ENCODE results near the gene VANGL2.

VANGL2 gene

DNA sequence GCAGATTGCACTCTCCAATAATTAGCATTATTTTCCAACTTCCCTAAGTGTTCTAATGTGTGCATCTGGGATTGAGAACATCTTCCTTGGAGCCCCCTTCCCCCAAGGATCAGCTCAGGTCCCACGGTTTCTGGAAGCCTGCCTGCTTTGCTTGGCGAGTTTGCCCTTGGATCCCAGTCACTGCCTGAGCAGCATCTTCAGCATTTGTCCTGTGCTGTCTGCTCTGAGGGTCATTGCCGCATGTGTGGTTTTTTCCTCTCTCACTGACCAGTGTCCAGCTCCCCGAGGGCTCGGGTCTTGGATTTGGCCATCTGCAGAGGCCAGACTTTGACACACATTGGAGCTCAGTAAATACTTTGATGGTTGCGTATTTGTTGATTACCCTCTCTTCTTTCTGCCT is 18.1 kb downstream of the VANGL2 start:
- TF ChIP-seq, protein P1, sequence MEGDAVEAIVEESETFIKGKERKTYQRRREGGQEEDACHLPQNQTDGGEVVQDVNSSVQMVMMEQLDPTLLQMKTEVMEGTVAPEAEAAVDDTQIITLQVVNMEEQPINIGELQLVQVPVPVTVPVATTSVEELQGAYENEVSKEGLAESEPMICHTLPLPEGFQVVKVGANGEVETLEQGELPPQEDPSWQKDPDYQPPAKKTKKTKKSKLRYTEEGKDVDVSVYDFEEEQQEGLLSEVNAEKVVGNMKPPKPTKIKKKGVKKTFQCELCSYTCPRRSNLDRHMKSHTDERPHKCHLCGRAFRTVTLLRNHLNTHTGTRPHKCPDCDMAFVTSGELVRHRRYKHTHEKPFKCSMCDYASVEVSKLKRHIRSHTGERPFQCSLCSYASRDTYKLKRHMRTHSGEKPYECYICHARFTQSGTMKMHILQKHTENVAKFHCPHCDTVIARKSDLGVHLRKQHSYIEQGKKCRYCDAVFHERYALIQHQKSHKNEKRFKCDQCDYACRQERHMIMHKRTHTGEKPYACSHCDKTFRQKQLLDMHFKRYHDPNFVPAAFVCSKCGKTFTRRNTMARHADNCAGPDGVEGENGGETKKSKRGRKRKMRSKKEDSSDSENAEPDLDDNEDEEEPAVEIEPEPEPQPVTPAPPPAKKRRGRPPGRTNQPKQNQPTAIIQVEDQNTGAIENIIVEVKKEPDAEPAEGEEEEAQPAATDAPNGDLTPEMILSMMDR (conservative IDR thresholded peaks at IDR 0.05), result no peak
- no peak overlapping the region for H3K27ac ChIP-seq

DNA sequence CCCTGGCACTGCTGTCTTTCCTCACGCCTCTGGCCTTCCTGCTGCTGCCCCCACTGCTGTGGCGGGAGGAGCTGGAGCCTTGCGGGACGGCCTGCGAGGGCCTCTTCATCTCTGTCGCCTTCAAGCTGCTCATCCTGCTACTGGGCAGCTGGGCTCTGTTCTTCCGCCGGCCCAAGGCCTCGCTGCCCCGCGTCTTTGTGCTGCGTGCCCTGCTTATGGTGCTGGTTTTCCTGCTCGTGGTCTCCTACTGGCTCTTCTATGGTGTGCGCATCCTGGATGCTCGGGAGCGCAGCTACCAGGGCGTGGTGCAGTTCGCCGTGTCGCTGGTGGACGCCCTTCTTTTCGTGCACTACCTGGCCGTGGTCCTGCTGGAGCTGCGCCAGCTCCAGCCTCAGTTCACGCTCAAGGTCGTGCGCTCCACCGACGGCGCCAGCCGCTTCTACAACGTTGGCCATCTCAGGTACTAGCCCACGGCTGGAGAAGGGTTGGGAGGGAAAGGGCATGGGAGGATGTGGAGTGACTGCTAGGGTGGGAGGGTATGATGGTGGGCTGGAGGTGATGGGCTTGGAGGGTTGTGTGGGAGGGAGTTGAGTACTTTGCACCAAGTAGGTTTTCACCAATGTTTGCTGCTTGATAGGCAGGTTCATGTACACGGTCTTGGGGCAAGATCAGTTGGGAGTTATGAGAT is 18.9 kb downstream of the VANGL2 start:
- H3K27ac ChIP-seq, result no peak overlapping the region
- TF ChIP-seq, protein P1 (conservative IDR thresholded peaks at IDR 0.05), result no peak

DNA sequence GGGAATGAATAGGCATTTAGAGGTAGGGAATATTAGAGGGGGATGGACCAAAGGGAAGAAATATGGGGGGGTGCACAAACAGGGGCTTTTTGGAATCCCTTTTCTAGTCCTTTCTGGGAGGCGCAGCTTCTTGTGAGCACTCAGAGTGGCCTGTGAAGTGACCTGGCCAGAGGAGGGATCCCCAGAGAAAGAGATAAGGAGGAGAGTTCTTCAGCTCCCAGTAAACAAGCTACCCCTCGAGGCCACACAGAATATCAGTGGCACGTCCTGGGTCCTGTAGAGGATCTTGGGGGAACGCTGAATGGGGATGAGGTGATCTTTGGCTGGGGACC is 19.4 kb downstream of the VANGL2 start:
- no peak overlapping the region for H3K27ac ChIP-seq
- TF ChIP-seq, protein P1 (conservative IDR thresholded peaks at IDR 0.05), result no peak

DNA sequence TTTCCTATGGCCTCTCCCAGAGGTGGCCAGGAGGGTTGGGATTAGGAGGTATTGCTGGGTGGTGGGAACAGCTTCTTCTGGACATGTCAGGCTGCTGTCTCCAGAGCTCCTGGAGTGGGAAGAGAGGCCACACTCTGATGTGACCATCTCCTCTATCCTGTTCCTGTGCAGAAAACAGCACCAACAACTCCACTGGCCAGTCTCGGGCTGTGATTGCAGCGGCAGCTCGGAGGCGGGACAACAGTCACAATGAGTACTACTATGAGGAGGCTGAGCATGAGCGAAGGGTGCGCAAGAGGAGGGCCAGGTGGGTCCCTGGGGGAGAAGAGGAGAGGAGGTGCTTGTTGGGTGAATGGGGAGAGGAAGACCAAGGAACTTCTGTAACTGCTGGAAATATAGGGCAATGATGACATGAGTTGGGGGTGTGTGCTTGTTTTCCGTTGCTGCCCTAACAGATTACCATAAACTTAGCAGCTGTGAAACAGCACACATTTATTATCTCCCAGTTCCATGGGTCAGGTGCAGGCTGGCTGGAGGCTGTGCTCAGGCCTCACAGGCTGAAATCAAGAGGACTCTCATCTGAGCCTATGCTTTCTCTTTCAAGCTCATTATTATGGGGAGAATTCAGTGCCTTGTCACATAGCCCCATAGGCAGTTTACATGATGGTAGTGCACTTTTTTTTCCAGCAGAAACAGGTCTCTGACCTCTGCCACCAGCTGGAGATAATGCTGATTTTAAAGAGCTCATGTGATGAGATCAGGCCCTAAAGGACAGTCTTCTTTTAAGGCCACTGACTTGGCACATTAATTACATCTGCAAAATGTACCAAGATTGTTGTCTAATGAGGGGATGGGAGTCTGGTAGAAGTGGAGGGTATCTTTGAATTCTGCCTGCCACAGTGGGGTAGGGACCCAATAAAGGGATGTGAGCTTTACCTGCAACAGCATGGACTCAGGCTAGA is 20.8 kb downstream of the VANGL2 start:
- H3K27ac ChIP-seq, result no peak overlapping the region
- TF ChIP-seq, protein P1 (conservative IDR thresholded peaks at IDR 0.05), result no peak

DNA sequence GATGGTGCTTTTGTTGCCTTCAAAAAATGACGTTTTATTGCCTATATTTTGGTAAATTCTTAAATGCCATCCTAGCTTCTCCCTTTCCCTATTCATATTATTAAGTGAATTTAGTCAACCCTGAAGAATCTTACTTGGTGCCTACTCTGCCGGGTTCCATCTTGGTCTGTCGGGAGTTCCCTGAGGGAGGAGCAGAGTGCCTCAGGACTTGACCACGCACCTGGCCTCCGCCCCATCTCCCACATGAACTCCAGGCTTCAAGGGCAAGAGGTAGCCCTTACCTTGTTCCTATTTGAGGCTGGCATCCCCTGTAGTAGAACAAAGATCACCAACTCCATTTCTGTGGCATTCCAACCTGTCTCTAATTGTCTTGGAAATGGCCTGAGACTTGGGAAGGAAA is 21.5 kb downstream of the VANGL2 start:
- TF ChIP-seq, protein P1 (conservative IDR thresholded peaks at IDR 0.05), result no peak

DNA sequence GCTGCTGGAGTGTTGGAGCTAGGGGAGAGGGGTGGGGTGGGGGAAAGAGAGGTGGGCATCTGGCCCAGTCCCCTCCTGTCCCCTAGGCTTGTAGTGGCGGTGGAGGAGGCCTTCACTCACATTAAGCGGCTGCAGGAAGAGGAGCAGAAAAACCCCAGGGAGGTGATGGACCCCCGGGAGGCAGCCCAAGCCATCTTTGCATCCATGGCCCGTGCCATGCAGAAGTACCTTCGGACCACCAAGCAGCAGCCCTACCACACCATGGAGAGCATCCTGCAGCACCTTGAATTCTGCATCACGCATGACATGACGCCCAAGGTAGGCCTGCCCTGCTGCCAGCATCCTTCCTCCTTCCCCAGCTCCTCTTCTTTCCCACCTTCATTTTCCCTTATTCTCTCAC is 23.6 kb downstream of the VANGL2 start:
- H3K27ac ChIP-seq, result no peak overlapping the region
- TF ChIP-seq, protein P1 (conservative IDR thresholded peaks at IDR 0.05), result no peak

More for the DNA sequence above, 21.5 kb downstream of the VANGL2 start:
- H3K27ac ChIP-seq, result no peak overlapping the region

DNA sequence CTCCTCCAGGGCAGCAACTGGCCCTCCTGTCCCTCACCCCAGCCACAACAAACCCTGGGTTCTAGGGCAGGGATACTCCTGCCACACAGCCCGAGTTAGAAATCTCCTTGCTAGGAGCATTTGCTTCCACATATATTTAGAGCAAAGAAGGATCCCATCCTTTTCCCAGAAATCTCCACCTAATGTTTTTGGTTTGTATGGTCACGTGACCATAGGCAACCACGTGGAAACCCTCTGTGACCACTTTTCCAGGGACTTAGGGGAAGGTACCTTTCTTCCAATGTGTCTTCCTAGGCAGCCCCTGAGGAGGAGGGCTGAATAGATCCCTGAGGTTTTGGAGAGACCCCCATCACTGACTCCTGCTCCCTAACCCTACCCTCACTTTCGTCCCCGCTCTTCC is 25.5 kb downstream of the VANGL2 start:
- H3K27ac ChIP-seq, result no peak overlapping the region
- TF ChIP-seq, protein P1 (conservative IDR thresholded peaks at IDR 0.05), result no peak
